RPMI7951 (cell line): ENCODE data around the gene GDAP2. TPM values are rescaled to one million over a fixed set of nuclear protein-coding genes. Genes with fewer than 3 reads are reported as not detected.

Source experiments
- DNase-seq: peaks from one replicate; pipeline ENCODE4 v3.0.0-alpha.2; 2012; ENCODE audit warnings: low read depth
- total RNA-seq: library from RNA; depleted of rRNA; stranded (reverse); fragments of >200 nt; shearing (Covaris generic); gene quantifications from 2 replicates; pipeline ENCODE4 v1.2.3, GENCODE V29; 2014

Gene GDAP2
- total RNA-seq, 1 experiment from 2014 or later: 27.4 TPM

DNA sequence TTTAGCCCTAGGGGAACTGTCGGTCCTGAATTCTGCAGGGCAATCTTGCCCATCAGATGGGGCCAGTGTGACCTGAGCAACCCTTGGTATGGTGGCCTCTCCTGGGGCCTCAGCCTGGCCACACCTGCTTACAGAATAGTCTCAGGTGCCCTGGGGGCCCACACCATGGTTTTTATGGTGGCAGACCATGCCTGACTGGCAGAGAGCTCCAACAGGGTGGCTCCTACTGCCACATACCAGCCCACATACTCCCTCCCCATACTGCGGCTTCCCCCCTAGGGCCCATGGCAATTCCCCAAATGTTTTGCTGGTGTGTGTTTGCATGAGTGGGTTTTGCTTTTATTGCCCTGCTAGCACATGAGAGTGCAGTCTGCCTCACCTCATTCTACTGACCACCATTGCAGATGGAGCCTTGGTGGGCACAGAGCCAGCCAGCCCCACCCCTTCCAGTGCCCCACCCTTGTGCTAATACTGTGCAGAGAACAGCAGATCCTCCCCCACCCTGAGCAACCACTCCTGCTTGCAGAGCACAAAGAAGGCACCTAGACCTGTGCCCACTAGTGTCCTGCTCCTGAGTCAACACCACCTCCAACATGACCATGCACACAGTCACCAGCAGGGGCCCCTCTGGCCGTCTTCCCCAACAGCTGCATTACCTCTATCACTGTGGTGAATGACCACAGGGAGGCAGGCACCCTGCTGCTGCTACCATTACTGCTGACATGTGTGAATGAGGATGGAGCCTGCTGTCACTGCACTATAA, 86.8 kb downstream of the GDAP2 start:
- peak; percentile 38 for DNase-seq

DNA sequence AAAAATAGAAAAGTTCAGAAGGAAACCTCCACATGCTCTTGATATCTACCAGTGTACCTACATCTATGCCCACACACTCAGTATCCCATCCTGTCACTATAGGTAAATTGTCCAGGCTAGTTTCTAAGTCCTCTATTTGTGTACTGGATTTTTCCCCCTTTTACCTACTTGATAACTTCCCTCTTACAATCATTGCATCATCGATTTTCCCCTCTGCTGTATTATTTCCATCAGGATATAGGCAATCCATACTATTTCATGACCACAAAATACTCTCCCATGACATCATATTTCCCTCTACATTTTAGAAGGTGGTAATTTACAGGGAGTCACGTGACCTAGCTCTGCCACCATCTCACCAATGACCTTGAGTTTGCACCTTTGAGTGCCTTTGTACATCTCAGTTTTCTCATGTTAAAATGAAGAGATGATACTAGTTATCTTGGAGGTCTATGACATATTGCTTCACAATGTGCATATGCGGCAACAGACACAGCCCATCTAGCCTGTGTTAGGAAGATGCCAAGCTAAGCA, 88.2 kb downstream of the GDAP2 start:
- DNase-seq: no peak

DNA sequence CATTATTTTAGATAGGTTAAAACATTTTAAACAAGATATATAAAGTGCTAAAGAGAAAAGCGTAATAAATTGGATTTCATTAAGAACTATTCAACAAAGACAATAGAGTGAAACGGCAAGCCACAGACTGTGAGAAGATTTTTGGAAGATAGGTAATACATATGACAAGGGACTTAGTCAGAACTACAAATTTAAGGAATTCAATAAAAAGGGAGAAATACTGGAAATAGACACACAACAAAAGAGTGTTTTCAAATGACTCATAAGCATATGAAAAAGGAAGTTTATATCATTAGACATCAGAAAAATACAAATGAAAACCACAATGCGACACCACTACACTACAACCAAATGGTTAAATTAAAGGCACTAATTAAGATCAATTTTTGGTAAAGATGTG, 90.5 kb downstream of the GDAP2 start:
- DNase-seq: peak; percentile 71

DNA sequence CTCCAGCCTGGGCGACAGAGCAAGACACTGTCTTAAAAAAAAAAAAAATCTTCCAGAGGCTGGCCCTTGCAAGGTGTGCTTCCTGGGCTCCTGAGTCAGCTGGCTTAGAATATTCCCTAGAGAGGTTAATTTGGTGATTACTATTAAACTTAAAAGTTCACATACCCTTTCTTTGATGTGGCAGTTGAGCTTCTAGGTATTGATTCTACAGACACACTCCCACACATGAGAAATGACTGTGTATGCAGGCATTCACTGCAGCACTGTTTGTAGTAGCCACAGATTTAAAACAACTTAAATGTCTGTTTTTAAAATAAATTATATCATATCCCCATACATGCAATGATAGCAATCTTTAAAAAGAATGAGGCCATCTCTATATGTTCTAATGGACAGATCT, 93.4 kb downstream of the GDAP2 start:
- DNase-seq: peak; percentile 18

DNA sequence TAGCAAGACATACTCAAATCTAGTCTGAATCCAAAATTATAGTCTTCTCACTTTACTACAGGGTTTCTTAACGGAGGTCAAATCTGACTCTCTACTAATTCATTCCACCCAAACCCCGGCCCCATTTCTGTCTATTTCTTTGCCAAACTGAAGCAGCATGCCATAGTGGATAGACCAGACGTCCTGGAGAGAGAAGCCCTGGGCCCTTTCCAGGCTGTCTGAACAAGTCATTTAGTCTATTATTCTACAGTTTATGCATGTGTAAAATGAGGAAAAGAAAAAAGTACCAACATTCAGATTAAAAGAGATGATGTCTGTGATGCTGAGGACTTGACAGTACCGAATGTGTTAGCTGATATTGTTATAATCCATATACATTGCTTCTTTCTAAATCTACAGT, 95.0 kb downstream of the GDAP2 start:
- DNase-seq: no peak

DNA sequence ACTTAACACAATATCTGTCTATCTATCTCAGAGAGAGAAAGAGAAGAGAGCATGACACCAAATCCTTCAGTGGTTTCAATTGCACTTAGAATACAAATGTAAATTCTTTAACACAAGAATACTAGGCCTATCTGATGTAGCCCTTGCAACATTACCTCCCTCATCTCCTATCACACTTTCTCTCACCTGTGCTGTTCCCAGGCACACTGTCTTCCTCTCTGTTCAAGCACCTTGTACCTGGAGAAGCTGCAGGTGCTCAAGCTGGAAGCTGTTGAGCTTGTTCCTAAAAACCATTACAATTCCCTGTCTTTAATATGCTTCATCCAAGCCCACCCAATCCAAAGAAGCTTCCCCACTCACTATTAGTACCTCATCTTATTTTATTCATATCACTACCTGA, 97.0 kb downstream of the GDAP2 start:
- DNase-seq: no peak

DNA sequence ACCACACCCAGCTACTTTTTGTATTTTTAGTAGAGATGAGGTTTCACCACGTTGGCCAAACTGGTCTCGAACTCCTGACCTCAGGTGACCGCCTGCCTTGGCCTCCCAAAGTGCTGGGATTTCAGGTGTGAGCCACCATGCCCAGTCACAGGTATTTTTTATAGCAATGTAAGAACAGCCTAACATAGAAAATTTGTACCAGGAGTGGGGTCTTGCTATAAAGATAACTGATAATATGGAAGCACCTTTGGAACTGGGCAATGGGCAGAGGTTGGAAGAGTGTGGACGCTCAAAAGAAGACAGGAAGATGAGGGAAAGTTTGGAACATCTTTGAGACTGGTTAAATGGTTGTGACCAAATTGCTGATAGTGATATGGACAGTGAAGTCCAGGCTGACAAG, 99.2 kb downstream of the GDAP2 start:
- DNase-seq: no peak

DNA sequence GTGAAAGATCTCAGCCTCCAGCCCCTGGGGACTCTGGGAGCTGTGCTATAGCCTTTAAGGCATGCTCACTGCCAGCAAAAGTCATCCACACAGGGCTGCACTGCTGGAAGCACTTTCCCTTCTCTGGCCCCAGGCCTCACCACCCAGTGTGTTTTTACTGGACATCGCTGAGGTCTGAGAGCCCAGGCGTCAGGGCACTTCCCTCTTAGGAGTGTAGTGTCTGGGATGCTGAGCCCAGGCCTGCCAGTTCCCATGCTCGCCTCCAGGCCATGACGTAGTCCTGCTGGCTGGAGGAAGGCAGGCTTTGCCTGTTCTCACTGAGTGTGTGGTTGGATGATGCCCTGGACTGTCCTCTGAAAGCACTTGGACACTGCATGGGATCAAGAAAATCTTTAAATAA, 101.2 kb downstream of the GDAP2 start:
- peak; percentile 86 for DNase-seq

DNA sequence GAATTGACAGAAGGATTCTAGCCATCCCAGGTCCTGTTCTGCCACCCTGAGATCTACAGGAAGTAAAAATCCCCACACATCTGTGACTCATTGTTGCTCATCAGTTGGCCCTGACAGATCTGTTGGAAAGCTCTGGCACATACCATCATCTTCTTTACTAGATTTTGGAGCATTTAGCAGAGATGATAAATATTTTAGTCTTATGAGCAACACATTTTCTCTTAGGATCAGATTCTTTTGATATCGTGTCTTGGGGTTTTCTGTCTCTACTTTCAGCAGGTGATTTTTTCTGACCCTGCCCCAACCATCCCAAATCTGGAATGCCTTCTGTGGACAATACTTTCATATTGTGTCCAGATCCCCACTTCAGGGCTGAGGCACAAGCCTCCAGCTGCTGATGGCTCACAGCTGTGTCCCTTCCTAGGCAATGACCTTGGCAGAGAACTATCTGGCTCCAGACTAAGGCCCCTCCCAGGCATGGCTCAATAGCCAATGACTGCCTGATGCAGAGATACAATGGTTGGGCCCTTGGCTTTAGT, 102.8 kb downstream of the GDAP2 start:
- DNase-seq: peak; percentile 95

DNA sequence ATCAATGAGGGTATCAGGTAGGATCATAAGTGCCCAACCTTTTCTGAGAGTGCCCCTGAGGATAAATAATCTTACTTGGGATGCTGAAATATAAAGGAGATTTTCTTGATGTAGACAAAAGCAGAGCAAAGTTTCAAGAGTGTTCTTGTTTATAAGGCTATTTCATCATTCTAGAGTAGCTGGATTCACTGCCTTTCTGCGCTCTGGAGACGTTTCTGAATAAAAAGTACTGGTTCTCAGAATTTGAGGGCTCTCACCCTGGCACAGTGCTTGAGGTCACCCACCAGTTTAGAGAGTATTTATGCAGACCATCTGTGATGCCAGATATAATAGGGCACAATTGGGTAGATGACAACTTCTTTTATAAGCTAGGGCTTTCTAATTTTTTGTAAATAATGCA, 103.3 kb downstream of the GDAP2 start:
- DNase-seq: no peak

DNA sequence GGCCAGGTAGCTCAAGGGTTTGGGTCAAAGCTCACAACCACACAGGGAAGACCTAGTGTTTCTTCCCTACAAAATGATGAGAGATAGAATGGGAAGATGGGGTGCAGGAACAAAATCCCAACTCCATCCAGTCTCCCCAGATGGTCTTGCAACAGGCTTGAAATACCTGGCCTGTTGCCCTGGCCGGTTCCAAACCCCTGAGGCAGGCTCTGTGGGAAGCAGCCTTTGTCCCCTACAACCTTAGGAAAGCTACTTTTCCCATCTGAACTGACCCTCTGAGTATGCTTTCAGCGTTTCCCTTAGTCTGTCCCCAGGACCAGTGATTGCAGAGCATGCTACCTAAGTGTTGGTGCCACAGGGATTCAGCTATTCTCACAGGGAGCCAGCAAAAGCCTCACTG, 104.0 kb downstream of the GDAP2 start:
- peak; percentile 72 for DNase-seq

DNA sequence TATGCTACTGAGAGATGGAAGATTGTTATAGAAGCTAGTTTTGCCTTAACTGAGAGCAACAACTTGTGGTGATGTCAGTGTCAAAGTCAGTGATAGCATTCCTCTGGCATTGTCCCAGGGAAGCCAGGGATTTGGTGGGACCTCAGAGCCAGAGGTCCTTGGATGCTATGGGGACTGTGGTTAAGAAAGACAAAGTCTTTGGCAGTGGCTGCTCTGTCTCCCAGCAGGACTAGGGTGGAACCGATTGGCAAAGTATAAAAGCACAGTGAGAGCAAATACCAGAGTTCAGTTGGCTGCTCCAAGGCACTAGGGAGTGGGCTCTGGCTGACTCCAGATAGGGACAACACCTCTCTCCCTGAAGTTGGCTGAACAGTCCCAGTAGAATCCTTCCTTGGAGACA, 104.8 kb downstream of the GDAP2 start:
- DNase-seq: peak; percentile 85

DNA sequence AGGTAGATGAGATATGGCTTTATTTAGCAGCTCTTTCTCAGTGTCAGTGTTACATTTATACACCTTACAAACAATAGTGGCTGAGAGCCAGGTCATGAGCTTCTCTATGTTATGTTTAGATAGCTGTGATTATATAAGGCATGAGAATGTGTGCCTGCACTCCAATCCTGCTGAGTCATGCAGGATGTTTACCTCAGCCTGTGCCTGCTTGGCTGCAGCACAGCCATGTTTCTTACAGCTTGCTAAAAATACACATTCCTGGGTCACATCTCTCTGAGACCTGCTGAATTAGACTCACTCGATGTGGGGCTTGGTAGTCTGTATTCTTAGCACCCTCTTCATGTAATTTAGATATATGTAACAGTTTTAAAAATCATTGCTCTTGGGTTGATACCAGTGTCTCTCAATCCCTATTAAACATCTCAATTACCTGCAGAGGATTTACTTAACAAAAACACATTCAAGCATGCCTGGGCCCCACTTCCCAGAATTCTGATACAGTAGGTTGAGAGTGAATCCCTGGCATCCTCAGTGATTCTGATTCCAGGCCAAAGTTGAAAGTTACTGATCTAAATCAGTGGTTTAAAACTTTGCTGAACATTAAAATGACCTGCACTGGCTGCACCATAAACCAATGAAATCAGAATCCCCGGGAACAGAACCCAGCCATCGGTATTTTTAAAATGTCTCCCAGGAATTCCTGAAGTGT, 107.5 kb downstream of the GDAP2 start:
- DNase-seq: peak; percentile 95

DNA sequence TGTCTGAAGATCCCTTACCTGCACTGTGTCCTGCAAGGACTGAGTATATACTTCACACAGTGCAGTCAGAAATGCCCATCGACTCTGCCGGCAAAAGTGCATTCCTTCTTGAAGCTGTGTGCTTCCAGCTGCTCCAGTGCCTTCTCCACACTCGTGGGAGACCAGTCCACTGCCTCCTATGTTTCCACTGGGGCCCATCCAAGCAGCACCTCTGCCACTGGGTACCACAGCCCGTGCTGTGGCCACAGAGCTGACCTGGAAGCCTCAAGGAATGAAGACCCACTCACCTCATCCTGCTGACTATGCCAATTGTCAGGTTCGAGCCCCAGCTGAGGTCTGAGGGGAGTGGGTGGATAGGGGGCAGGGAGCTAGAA, 108.1 kb downstream of the GDAP2 start:
- DNase-seq: peak; percentile 44

DNA sequence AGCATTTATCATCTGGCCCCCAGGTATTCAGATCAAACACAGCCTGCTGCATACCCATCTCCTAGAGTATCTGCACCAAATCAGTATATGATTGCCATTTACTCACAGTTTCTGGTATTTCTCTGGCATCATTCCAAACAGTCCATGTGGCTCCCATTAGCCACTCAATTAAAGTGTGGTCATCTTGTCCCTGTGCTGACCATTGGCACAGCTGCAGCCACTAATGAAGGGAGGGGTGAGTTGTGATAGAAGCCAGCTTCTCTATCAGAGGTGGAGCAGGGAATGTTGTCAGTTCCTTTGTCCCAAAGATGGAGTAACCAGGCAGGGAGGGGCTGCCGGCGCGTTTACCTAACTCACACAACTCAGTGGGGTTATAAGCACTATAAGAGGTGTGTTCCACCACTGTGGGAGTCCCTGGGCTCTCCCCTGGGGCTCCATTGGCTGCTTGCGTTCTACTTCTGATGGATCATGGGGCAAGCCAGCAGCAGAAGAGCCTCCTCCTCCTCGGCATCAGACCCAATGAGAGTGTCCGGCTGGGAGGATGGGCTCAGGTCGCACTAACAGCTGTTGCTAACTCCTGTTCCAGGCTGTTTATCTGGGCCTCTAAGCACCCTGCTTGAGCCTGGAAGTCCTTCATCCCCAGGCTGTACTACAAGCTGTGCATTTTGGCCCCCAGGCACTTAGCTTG, 108.6 kb downstream of the GDAP2 start:
- DNase-seq: peak; percentile 91

DNA sequence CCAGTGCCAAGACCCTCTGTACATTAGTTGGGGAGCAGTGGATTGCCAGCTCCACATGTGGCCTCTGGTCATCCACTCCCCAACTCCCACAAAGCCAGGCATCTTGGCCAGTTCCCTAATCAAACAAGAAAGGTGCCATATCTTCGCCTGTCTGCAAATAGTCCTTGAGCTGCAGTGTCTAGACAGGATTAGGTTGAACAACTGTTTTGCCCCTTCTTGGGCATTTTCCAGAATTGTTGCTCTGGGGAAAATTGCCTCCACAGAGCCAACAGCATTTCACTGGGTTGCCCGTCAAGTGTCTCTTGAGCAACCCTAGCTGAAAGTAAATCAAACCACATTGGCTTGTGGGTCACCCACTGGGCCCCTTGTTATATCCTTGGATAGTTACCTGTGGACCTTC, 109.3 kb downstream of the GDAP2 start:
- DNase-seq: no peak

DNA sequence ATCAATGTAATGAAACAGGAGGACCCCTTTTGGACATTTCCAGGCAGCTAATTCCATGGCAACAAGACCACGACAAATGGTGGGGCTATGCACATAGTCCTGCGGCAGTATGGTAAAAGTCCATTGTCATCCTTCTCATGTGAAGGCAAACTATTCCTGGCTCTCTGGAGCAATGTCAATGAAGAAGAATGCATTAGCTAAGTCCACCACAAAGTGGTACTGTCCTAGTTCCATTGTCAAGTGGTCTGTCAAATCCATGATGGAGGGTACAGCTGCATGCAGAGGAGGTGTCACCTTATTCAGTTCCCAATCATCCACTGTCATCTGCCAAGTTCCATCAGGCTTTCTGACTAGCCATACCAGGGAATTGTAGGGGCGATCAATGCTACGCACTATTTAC, 110.1 kb downstream of the GDAP2 start:
- DNase-seq: no peak

DNA sequence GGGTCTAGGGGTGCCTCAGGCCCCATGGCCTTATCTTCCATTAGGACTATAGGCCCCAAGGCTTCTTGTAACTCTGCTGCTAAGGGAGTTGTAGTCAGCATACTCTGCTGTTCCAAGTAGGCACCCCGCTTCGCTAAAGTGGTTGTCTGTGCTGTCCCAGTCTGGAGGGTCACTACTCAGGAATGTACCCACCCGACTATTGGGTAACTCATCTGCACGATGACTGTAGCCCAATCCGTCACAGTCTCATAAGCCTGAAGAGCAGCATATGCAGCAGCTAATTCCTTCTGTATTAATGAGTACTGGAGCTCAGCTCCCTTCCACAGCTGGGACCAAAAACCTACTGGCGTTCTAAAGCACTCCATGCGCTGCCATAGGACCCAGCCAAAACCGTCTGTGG, 111.0 kb downstream of the GDAP2 start:
- no peak for DNase-seq

DNA sequence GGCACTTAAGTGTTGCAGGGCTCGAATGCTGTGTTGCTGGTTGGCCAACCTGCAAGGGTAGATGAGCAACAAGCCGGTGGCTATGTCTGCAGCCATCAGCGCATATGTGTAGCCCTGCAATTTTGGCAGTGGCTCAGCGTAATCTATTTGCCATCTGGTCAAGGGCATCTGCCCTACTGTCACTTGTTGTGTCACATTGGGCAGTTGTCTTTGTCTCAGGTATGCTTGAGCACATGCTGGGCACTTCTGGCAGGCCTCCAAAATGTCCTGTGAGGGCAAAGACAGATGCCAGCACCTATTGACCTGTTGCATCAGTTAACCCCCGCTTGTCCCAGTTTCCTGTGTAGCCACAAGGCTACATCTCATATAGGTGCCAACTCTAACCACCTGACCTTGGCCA, 111.8 kb downstream of the GDAP2 start:
- DNase-seq: no peak

DNA sequence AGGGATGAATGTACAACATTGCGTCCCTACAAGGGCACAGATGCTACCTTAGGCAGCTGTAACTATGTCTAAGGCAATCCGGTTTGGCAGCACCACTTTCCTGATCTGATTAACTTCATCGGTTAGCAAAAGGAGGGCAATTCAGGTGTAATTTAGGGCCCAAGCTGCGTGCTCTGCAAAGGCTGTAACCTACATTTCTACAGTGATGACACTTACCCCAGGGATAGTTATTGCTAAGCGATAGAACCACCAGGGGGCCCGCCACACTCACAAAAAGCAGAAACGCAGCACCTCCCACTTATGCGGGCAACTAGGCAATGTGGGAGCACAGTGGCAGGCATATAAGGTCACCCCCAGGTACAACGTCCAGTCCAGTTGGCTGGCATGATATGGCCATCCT, 113.5 kb downstream of the GDAP2 start:
- DNase-seq: no peak

DNA sequence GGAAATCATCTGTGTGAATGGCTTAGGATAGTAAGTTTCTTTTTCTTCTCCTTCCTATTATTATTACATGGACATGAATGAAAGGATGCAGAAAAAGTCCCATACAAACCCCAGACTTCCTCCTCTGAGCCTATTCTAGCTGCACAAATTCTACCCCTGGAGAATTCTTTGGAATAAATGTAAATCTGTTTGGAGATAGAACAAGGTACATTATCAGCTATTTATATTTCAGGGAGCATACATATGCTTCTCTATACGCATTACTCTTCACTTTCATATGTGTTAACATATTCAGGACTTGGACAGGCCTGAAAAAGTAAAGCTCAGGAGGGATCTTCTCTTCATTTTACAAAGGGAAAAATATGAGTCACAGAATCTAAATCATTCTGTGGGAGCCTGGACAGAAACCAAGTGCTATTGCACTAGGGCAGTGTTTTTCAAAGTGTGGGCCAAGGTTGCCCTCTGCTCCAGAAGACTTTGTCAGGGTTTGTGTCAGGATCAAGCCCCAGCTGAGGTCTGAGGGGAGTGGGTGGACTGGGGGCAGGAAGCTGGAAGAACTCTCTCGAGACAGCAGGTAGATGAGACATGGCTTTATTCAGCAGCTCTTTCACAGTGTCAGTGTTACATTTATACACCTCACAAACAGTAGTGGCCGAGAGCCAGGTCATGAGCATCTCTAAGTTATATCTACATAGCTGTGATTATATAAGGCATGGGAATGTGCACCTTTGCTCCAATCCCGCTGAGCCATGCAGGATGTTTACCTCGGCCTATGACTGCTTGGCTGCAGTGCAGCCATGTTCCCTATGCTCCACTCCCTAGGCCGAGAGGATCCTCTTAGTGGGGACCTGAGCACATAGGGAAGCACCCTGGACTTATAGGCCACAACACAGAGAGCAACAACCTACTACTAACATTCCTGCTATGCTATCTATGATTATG, 114.3 kb downstream of the GDAP2 start:
- DNase-seq: peak; percentile 49
